WTC11 (cell line): Measurements from ENCODE around the gene NSMCE1. TPM values are rescaled to one million over a fixed set of nuclear protein-coding genes. Genes with fewer than 3 reads are reported as not detected.

Experiments used
- ATAC-seq: fragments of 200-7000 bp; cut with Tn5 transposase; 2 replicates; pipeline ENCODE4 v1.10.0; 2021; ENCODE audit warnings: mild to moderate bottlenecking, moderate library complexity
- CTCF ChIA-PET: fragments of 300-600 bp; sonication (Branson Sonifier 250); formaldehyde crosslinking; loops from one replicate; lab custom pipeline; 2021; ENCODE audit warnings: antibody characterized with exemption; lab: Charles Lee
- POLR2A ChIA-PET: fragments of 350-600 bp; sonication (Branson Sonifier 250); formaldehyde crosslinking; loops from one replicate; lab custom pipeline; 2021; ENCODE audit warnings: antibody characterized with exemption; lab: Charles Lee
- DNase-seq: peaks from one replicate; pipeline ENCODE4 v3.0.0; 2021; ENCODE audit warnings: low spot score
- H3K27ac Mint-ChIP-seq: 2 replicates; pipeline ENCODE4 v1.8.0; 2021; ENCODE audit warnings: mixed read lengths
- H3K27me3 Mint-ChIP-seq: 2 replicates; pipeline ENCODE4 v1.8.0; 2021; ENCODE audit warnings: low read depth, mild to moderate bottlenecking, moderate library complexity, mixed read lengths
- H3K36me3 Mint-ChIP-seq: 2 replicates; pipeline ENCODE4 v1.8.0; 2021; ENCODE audit warnings: mixed read lengths
- H3K4me1 Mint-ChIP-seq: 2 replicates; pipeline ENCODE4 v1.8.0; 2022; ENCODE audit warnings: mixed read lengths
- H3K4me3 Mint-ChIP-seq: 2 replicates; pipeline ENCODE4 v1.8.0; 2021; ENCODE audit warnings: mild to moderate bottlenecking, moderate library complexity, mixed read lengths
- H3K9me3 Mint-ChIP-seq: 2 replicates; pipeline ENCODE4 v1.8.0; 2021; ENCODE audit warnings: mixed read lengths
- ESRRA ChIP-seq: sonication (generic); formaldehyde crosslinking; IDR thresholded peaks from 2 replicates; pipeline ENCODE4 v1.8.1; 2022; ENCODE audit warnings: mild to moderate bottlenecking, missing genetic modification reagents, borderline replicate concordance
- MLX ChIP-seq: sonication (generic); formaldehyde crosslinking; IDR thresholded peaks from 2 replicates; pipeline ENCODE4 v1.8.1; 2023; ENCODE audit warnings: mild to moderate bottlenecking, missing genetic modification reagents, moderate library complexity
- NR1H2 ChIP-seq: sonication (generic); formaldehyde crosslinking; IDR thresholded peaks from 2 replicates; pipeline ENCODE4 v1.9.0; 2021; ENCODE audit warnings: mild to moderate bottlenecking, moderate library complexity, missing genetic modification reagents
- OVOL2 ChIP-seq: fragments of 250-450 bp; sonication (Bioruptor Pico); IDR thresholded peaks from 2 replicates; pipeline ENCODE4 v1.9.0; 2021; ENCODE audit warnings: mild to moderate bottlenecking, borderline replicate concordance
- PRRX2 ChIP-seq: fragments of 250-450 bp; sonication (Bioruptor Pico); IDR thresholded peaks from 2 replicates; pipeline ENCODE4 v1.8.0; 2021; ENCODE audit warnings: mild to moderate bottlenecking
- RORB ChIP-seq: fragments of 250-450 bp; sonication (Bioruptor Pico); IDR thresholded peaks from 2 replicates; pipeline ENCODE4 v1.9.0; 2021; ENCODE audit warnings: mild to moderate bottlenecking
- SOX15 ChIP-seq: fragments of 250-450 bp; sonication (Bioruptor Pico); IDR thresholded peaks from 2 replicates; pipeline ENCODE4 v1.9.0; 2021; ENCODE audit warnings: mild to moderate bottlenecking
- TEAD1 ChIP-seq: sonication (generic); formaldehyde crosslinking; IDR thresholded peaks from 2 replicates; pipeline ENCODE4 v1.8.0; 2022; ENCODE audit warnings: mild to moderate bottlenecking, missing genetic modification reagents
- ZNF263 ChIP-seq: sonication (generic); formaldehyde crosslinking; IDR thresholded peaks from 2 replicates; pipeline ENCODE4 v1.8.1; 2022; ENCODE audit warnings: low read depth, mild to moderate bottlenecking, moderate library complexity, missing genetic modification reagents
- ZNF423 ChIP-seq: fragments of 250-450 bp; sonication (Bioruptor Pico); IDR thresholded peaks from 2 replicates; pipeline ENCODE4 v2.1.2; 2022; ENCODE audit warnings: mild to moderate bottlenecking, moderate library complexity
- ZNF512 ChIP-seq: sonication (generic); formaldehyde crosslinking; IDR thresholded peaks from 2 replicates; pipeline ENCODE4 v1.8.1; 2022; ENCODE audit warnings: missing genetic modification reagents, borderline replicate concordance
- ZNF671 ChIP-seq: fragments of 250-450 bp; sonication (Bioruptor Pico); IDR thresholded peaks from 2 replicates; pipeline ENCODE4 v1.8.0; 2021; ENCODE audit warnings: mild to moderate bottlenecking
- ZSCAN18 ChIP-seq: fragments of 250-450 bp; sonication (Bioruptor Pico); IDR thresholded peaks from 2 replicates; pipeline ENCODE4 v2.1.2; 2022; ENCODE audit warnings: mild to moderate bottlenecking, moderate library complexity
- total RNA-seq: library from RNA; stranded (reverse); gene quantifications from 3 replicates; pipeline ENCODE4 v1.2.3, GENCODE V29; 2021
- TF ChIP-seq, protein P1 (sequence below): sonication (generic); formaldehyde crosslinking; IDR thresholded peaks from 2 replicates; pipeline ENCODE4 v1.8.1; 2022; ENCODE audit warnings: mild to moderate bottlenecking, missing genetic modification reagents, moderate library complexity, borderline replicate concordance
- TF ChIP-seq, protein P2 (sequence below): fragments of 250-450 bp; sonication (Bioruptor Pico); IDR thresholded peaks from 2 replicates; pipeline ENCODE4 v1.9.0; 2021; ENCODE audit warnings: mild to moderate bottlenecking, borderline replicate concordance
- TF ChIP-seq, protein P3 (sequence below): sonication (generic); formaldehyde crosslinking; IDR thresholded peaks from 2 replicates; pipeline ENCODE4 v1.8.0; 2022; ENCODE audit warnings: mild to moderate bottlenecking, missing genetic modification reagents

Gene NSMCE1
- total RNA-seq, 1 experiment from 2014 or later: 29.4 TPM

- TF ChIP-seq ZNF512 (no peak), ESRRA (no peak), MLX (CRISPR knock-in tag) (no peak)
Measured at GRCh38 chr16:27215660-27216059, 52.9 kb downstream of the NSMCE1 start (continued).

DNA sequence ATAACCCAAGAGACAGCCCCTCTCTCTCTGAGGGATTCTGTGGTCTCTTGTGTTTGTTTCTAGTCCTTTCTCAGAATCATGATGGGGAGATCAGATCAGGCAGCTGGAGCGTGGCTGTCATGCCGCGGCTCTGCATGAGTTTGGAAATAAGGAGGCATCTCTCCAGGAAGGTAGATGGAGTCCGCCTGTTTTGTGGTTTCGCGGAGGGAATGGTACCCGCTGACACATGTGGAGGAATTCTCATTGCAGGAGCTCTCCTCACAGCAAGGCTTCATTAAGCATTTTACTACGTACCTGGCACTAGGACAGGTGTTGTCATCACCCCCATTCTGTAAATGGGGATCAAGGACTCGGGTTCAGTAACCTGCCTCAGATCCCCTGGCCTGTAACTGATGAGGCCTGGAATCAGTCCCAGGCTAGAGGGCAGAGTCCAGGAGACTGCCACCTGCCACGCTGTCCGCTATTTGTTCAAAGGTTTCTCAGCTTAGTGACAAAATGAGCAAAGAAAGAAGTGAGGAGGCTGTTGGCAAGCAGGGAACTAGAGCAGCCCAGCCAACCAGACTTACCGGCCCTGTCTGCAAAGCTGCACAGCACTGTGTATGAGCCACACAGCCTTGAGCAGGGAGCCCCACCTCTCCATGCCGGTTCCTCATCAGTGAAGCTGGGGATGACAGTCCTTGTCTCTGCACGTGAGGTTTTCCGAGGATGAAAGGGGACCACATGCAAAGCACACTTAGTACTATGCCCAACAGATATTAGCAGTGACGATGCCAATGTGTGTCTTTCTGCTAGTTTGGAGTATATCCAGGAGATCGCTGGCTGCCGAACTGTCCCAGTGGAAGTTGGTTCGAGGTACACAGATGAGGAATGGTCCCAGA lies 54.2 kb downstream of the NSMCE1 start:
- TF ChIP-seq ZNF671 (CRISPR knock-in tag): no peak
- no peak for TF ChIP-seq RORB (CRISPR knock-in tag)
- no peak for TF ChIP-seq SOX15 (CRISPR knock-in tag)
- TF ChIP-seq OVOL2 (CRISPR knock-in tag): no peak
- no peak for TF ChIP-seq ZNF423
- TF ChIP-seq ZSCAN18 (CRISPR knock-in tag): no peak
- no peak for TF ChIP-seq ZNF263 (CRISPR knock-in tag)
- no peak for TF ChIP-seq NR1H2
- TF ChIP-seq, protein P1, sequence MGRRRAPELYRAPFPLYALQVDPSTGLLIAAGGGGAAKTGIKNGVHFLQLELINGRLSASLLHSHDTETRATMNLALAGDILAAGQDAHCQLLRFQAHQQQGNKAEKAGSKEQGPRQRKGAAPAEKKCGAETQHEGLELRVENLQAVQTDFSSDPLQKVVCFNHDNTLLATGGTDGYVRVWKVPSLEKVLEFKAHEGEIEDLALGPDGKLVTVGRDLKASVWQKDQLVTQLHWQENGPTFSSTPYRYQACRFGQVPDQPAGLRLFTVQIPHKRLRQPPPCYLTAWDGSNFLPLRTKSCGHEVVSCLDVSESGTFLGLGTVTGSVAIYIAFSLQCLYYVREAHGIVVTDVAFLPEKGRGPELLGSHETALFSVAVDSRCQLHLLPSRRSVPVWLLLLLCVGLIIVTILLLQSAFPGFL (CRISPR knock-in tag): no peak
- TF ChIP-seq, protein P2, sequence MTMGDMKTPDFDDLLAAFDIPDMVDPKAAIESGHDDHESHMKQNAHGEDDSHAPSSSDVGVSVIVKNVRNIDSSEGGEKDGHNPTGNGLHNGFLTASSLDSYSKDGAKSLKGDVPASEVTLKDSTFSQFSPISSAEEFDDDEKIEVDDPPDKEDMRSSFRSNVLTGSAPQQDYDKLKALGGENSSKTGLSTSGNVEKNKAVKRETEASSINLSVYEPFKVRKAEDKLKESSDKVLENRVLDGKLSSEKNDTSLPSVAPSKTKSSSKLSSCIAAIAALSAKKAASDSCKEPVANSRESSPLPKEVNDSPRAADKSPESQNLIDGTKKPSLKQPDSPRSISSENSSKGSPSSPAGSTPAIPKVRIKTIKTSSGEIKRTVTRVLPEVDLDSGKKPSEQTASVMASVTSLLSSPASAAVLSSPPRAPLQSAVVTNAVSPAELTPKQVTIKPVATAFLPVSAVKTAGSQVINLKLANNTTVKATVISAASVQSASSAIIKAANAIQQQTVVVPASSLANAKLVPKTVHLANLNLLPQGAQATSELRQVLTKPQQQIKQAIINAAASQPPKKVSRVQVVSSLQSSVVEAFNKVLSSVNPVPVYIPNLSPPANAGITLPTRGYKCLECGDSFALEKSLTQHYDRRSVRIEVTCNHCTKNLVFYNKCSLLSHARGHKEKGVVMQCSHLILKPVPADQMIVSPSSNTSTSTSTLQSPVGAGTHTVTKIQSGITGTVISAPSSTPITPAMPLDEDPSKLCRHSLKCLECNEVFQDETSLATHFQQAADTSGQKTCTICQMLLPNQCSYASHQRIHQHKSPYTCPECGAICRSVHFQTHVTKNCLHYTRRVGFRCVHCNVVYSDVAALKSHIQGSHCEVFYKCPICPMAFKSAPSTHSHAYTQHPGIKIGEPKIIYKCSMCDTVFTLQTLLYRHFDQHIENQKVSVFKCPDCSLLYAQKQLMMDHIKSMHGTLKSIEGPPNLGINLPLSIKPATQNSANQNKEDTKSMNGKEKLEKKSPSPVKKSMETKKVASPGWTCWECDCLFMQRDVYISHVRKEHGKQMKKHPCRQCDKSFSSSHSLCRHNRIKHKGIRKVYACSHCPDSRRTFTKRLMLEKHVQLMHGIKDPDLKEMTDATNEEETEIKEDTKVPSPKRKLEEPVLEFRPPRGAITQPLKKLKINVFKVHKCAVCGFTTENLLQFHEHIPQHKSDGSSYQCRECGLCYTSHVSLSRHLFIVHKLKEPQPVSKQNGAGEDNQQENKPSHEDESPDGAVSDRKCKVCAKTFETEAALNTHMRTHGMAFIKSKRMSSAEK (CRISPR knock-in tag): no peak
- no peak for TF ChIP-seq PRRX2 (CRISPR knock-in tag)
- no peak for TF ChIP-seq TEAD1 (CRISPR knock-in tag)
- TF ChIP-seq, protein P3, sequence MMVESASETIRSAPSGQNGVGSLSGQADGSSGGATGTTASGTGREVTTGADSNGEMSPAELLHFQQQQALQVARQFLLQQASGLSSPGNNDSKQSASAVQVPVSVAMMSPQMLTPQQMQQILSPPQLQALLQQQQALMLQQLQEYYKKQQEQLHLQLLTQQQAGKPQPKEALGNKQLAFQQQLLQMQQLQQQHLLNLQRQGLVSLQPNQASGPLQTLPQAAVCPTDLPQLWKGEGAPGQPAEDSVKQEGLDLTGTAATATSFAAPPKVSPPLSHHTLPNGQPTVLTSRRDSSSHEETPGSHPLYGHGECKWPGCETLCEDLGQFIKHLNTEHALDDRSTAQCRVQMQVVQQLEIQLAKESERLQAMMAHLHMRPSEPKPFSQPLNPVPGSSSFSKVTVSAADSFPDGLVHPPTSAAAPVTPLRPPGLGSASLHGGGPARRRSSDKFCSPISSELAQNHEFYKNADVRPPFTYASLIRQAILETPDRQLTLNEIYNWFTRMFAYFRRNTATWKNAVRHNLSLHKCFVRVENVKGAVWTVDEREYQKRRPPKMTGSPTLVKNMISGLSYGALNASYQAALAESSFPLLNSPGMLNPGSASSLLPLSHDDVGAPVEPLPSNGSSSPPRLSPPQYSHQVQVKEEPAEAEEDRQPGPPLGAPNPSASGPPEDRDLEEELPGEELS: no peak
- TF ChIP-seq, all 79 proteins: peak for 0
- CTCF ChIA-PET: no interaction called here
- Mint-ChIP-seq H3K27me3 (no peaks in the 10 kb centered on the region), H3K36me3 (peaks cover 14% of the 10 kb centered on the region), H3K9me3 (no peaks in the 10 kb centered on the region), H3K27ac (no peak overlapping the region), H3K4me3 (no peak overlapping the region), H3K4me1 (0 out of 2 replicates have a peak, but pooled peaks cover 2% of the 10 kb centered on the region)
- no peak for ATAC-seq
- POLR2A ChIA-PET: no interaction called here
- no peak for DNase-seq
